ENCODE measurements around the gene LTBP1.

The LTBP1 gene

GRCh38 chr2:33115196-33115595 is 168.4 kb downstream of the LTBP1 start:
- no peaks in the 10 kb centered on the region for H3K9me3 ChIP-seq (ENCODE audit: control insufficient read depth, insufficient read depth, low read length)
- no peak overlapping the region for H3K9ac ChIP-seq (ENCODE audit: low read depth, low read length)
- no peak overlapping the region for H3K27ac ChIP-seq (ENCODE audit: low read depth, low read length)
- H3K4me3 ChIP-seq (ENCODE audit: low read depth, low read length) = no peak overlapping the region
- no peaks in the 10 kb centered on the region for H3K36me3 ChIP-seq (ENCODE audit: control insufficient read depth, insufficient read depth, low read length)
- no peaks in the 10 kb centered on the region for H3K4me1 ChIP-seq (ENCODE audit: control insufficient read depth, insufficient read depth, low read length)
- H3K27me3 ChIP-seq (ENCODE audit: control insufficient read depth, insufficient read depth, low read length) = no peaks in the 10 kb centered on the region

DNA sequence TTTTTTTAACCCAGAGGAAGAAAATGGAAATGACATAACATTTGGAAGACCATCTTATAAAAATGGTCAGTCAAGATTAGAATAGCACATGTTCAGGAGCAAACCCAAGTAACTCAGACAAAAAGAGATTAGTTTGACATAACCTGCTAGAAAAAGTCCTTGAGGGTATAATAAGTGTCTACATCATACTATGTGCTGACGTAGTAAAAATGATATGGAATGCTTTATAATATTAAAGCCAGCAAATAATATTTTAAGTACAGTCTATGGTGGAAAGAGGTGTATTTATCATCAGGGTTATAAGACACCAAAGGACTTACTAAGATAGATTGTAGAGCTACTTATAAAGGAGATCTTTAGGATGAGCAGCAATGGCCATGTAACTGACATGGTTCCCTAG is 169.0 kb downstream of the LTBP1 start:
- Histone ChIP-seq H3K36me3 (ENCODE audit: control insufficient read depth, insufficient read depth, low read length) (no peaks in the 10 kb centered on the region), H3K27ac (ENCODE audit: low read depth, low read length) (no peak overlapping the region)

DNA sequence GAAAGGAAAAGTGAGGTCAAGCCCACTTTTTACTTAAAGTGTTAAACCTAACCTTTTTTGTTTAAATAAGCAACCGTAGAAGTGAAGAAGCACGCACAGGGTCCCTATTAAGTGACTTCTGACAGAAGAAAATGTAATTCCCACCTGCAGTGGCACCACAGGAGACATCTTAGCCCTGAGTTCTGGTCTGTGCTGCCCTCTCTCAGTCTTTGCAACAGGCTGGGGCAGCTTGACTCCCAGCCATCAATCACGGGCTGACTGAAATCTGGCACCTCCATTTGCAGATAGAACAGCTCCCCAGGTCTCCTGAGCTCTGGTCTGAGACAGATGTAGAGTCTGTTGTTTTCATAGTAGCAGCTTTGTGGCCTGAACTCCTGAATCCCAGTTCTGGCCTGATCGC is 170.0 kb downstream of the LTBP1 start:
- Histone ChIP-seq H3K9me3 (ENCODE audit: control insufficient read depth, insufficient read depth, low read length) (no peaks in the 10 kb centered on the region), H3K27me3 (ENCODE audit: control insufficient read depth, insufficient read depth, low read length) (no peaks in the 10 kb centered on the region), H3K9ac (ENCODE audit: low read depth, low read length) (no peak overlapping the region), H3K4me3 (ENCODE audit: low read depth, low read length) (no peak overlapping the region), H3K27ac (ENCODE audit: low read depth, low read length) (no peak overlapping the region), H3K4me1 (ENCODE audit: control insufficient read depth, insufficient read depth, low read length) (no peaks in the 10 kb centered on the region), H3K36me3 (ENCODE audit: control insufficient read depth, insufficient read depth, low read length) (no peaks in the 10 kb centered on the region)

More for the DNA sequence above, 169.0 kb downstream of the LTBP1 start:
- Histone ChIP-seq H3K27me3 (ENCODE audit: control insufficient read depth, insufficient read depth, low read length) (no peaks in the 10 kb centered on the region), H3K9me3 (ENCODE audit: control insufficient read depth, insufficient read depth, low read length) (no peaks in the 10 kb centered on the region), H3K9ac (ENCODE audit: low read depth, low read length) (no peak overlapping the region), H3K4me1 (ENCODE audit: control insufficient read depth, insufficient read depth, low read length) (no peaks in the 10 kb centered on the region), H3K4me3 (ENCODE audit: low read depth, low read length) (no peak overlapping the region)

DNA sequence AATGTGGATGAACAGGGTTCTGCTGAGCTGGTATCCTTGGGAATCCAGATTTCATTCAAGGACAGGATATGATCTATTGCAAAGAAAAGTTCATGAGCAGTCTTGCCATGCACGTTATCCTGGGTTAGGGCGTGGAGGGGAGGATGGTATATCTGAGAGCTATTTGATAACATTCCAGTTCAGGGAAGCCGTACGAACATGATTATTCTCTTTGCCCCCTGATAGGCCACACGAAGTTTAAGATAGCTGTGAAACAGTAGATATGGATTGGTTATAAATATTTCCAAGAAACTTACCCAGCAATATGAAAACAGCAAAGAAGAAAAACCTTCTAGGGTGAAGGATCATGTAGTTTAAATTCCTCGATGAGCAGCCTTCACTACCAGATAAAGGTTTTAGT is 171.9 kb downstream of the LTBP1 start:
- Histone ChIP-seq H3K4me3 (ENCODE audit: low read depth, low read length) (no peak overlapping the region), H3K4me1 (ENCODE audit: control insufficient read depth, insufficient read depth, low read length) (no peaks in the 10 kb centered on the region), H3K27me3 (ENCODE audit: control insufficient read depth, insufficient read depth, low read length) (no peaks in the 10 kb centered on the region), H3K9ac (ENCODE audit: low read depth, low read length) (no peak overlapping the region), H3K27ac (ENCODE audit: low read depth, low read length) (no peak overlapping the region), H3K9me3 (ENCODE audit: control insufficient read depth, insufficient read depth, low read length) (no peaks in the 10 kb centered on the region), H3K36me3 (ENCODE audit: control insufficient read depth, insufficient read depth, low read length) (no peaks in the 10 kb centered on the region)

DNA sequence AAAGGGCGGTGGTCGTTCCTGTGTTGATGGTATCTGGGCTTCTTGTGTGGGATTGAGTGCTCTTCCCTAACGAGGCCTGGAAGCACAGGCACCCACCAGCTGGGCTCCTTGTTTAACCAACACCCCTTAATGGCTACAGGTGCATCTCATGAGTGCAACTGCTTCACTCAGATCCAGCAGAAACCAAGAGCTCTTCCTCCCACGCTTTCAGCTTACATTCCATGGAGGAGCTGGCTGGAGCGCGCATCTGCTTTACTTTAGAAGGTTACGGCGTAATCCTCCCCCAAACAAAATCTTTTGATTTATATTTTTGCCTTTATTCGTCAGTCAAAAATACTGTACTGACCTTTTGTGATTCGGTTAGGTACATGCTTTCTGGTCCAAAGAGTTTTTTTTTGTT is 174.7 kb downstream of the LTBP1 start:
- Histone ChIP-seq H3K36me3 (ENCODE audit: control insufficient read depth, insufficient read depth, low read length) (no peaks in the 10 kb centered on the region), H3K4me1 (ENCODE audit: control insufficient read depth, insufficient read depth, low read length) (no peaks in the 10 kb centered on the region), H3K27me3 (ENCODE audit: control insufficient read depth, insufficient read depth, low read length) (no peaks in the 10 kb centered on the region), H3K9me3 (ENCODE audit: control insufficient read depth, insufficient read depth, low read length) (no peaks in the 10 kb centered on the region), H3K9ac (ENCODE audit: low read depth, low read length) (no peak overlapping the region), H3K4me3 (ENCODE audit: low read depth, low read length) (no peak overlapping the region), H3K27ac (ENCODE audit: low read depth, low read length) (no peak overlapping the region)

DNA sequence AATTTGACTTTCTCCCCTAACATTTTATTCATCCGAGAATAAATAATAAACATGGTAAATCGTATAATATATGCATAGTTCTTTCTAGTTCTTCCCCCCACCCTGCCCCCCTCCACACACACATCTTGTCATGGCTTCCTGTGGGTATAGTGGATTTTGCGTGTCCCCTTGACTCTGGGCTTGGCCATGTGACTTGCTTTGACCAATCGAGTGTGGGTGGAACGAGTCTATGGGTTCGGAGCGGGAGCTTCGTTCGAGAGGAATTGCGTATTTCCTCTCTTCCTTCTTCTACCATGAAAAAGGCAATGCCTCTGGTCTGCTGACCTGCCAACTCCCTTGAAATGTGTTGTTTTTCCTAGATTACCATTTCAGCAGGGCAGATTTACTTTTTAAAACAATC is 175.2 kb downstream of the LTBP1 start:
- no peak overlapping the region for H3K4me3 ChIP-seq (ENCODE audit: low read depth, low read length)
- H3K27me3 ChIP-seq (ENCODE audit: control insufficient read depth, insufficient read depth, low read length) = no peaks in the 10 kb centered on the region
- no peaks in the 10 kb centered on the region for H3K4me1 ChIP-seq (ENCODE audit: control insufficient read depth, insufficient read depth, low read length)
- H3K36me3 ChIP-seq (ENCODE audit: control insufficient read depth, insufficient read depth, low read length) = no peaks in the 10 kb centered on the region
- H3K9me3 ChIP-seq (ENCODE audit: control insufficient read depth, insufficient read depth, low read length) = no peaks in the 10 kb centered on the region
- no peak overlapping the region for H3K27ac ChIP-seq (ENCODE audit: low read depth, low read length)
- H3K9ac ChIP-seq (ENCODE audit: low read depth, low read length) = no peak overlapping the region

DNA sequence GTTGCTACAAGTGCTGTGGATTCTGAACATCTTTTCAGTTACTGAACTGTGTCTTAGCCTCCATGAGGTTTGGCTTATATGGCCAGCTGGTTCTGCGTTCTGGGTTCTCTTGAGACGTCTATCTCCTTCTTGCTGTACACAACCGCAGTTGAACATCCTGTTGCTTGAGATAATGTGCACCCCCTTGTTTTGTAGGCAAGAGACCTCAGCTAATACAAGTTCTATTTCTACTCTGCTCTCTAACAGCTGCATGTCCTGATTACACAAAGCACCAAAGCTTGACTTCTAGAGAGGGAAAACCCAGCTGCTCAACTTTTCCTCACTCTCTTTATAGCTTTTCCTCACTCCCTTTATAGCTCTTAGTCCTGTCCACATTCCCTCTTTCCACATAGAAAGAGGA is 176.0 kb downstream of the LTBP1 start:
- Histone ChIP-seq H3K4me3 (ENCODE audit: low read depth, low read length) (no peak overlapping the region), H3K27ac (ENCODE audit: low read depth, low read length) (no peak overlapping the region), H3K27me3 (ENCODE audit: control insufficient read depth, insufficient read depth, low read length) (no peaks in the 10 kb centered on the region), H3K36me3 (ENCODE audit: control insufficient read depth, insufficient read depth, low read length) (no peaks in the 10 kb centered on the region), H3K4me1 (ENCODE audit: control insufficient read depth, insufficient read depth, low read length) (no peaks in the 10 kb centered on the region), H3K9ac (ENCODE audit: low read depth, low read length) (no peak overlapping the region), H3K9me3 (ENCODE audit: control insufficient read depth, insufficient read depth, low read length) (no peaks in the 10 kb centered on the region)

- Histone ChIP-seq H3K9ac (ENCODE audit: low read depth, low read length) (no peak overlapping the region), H3K9me3 (ENCODE audit: control insufficient read depth, insufficient read depth, low read length) (no peaks in the 10 kb centered on the region), H3K4me1 (ENCODE audit: control insufficient read depth, insufficient read depth, low read length) (no peaks in the 10 kb centered on the region), H3K27me3 (ENCODE audit: control insufficient read depth, insufficient read depth, low read length) (no peaks in the 10 kb centered on the region), H3K4me3 (ENCODE audit: low read depth, low read length) (no peak overlapping the region), H3K27ac (ENCODE audit: low read depth, low read length) (no peak overlapping the region), H3K36me3 (ENCODE audit: control insufficient read depth, insufficient read depth, low read length) (no peaks in the 10 kb centered on the region)
These were observed 176.5 kb downstream of the LTBP1 start for GRCh38 chr2:33123216-33123615.

- no peak overlapping the region for H3K9ac ChIP-seq (ENCODE audit: low read depth, low read length)
- H3K27me3 ChIP-seq (ENCODE audit: control insufficient read depth, insufficient read depth, low read length) = no peaks in the 10 kb centered on the region
- H3K9me3 ChIP-seq (ENCODE audit: control insufficient read depth, insufficient read depth, low read length) = no peaks in the 10 kb centered on the region
- no peaks in the 10 kb centered on the region for H3K4me1 ChIP-seq (ENCODE audit: control insufficient read depth, insufficient read depth, low read length)
- H3K27ac ChIP-seq (ENCODE audit: low read depth, low read length) = no peak overlapping the region
- no peaks in the 10 kb centered on the region for H3K36me3 ChIP-seq (ENCODE audit: control insufficient read depth, insufficient read depth, low read length)
- H3K4me3 ChIP-seq (ENCODE audit: low read depth, low read length) = no peak overlapping the region
These were observed 179.8 kb downstream of the LTBP1 start for GRCh38 chr2:33126552-33126951.

- no peaks in the 10 kb centered on the region for H3K4me1 ChIP-seq (ENCODE audit: control insufficient read depth, insufficient read depth, low read length)
- no peak overlapping the region for H3K9ac ChIP-seq (ENCODE audit: low read depth, low read length)
These were observed 180.2 kb downstream of the LTBP1 start for GRCh38 chr2:33126958-33127357.

GRCh38 chr2:33129263-33130053 is 182.7 kb downstream of the LTBP1 start:
- H3K36me3 ChIP-seq (ENCODE audit: control insufficient read depth, insufficient read depth, low read length) = no peaks in the 10 kb centered on the region
- H3K9ac ChIP-seq (ENCODE audit: low read depth, low read length) = no peak overlapping the region
- no peak overlapping the region for H3K4me3 ChIP-seq (ENCODE audit: low read depth, low read length)
- no peaks in the 10 kb centered on the region for H3K9me3 ChIP-seq (ENCODE audit: control insufficient read depth, insufficient read depth, low read length)
- H3K27ac ChIP-seq (ENCODE audit: low read depth, low read length) = no peak overlapping the region
- no peaks in the 10 kb centered on the region for H3K27me3 ChIP-seq (ENCODE audit: control insufficient read depth, insufficient read depth, low read length)
- H3K4me1 ChIP-seq (ENCODE audit: control insufficient read depth, insufficient read depth, low read length) = 0 out of 2 replicates have a peak, but pooled peaks cover under 1% of the 10 kb centered on the region

More at GRCh38 chr2:33126958-33127357, 180.2 kb downstream of the LTBP1 start:
- no peak overlapping the region for H3K4me3 ChIP-seq (ENCODE audit: low read depth, low read length)
- H3K9me3 ChIP-seq (ENCODE audit: control insufficient read depth, insufficient read depth, low read length) = no peaks in the 10 kb centered on the region
- no peaks in the 10 kb centered on the region for H3K36me3 ChIP-seq (ENCODE audit: control insufficient read depth, insufficient read depth, low read length)
- H3K27ac ChIP-seq (ENCODE audit: low read depth, low read length) = no peak overlapping the region
- H3K27me3 ChIP-seq (ENCODE audit: control insufficient read depth, insufficient read depth, low read length) = no peaks in the 10 kb centered on the region

Measured in HUES48 (cell line).